AG09309 (cell line): Measurements from ENCODE around the gene ALG6.

Source experiments
- DNase-seq: peaks from one replicate; pipeline ENCODE4 v3.0.0-alpha.2; 2010; ENCODE audit warnings: low read depth
- H3K4me3 ChIP-seq: 2 replicates; pipeline ENCODE4 v1.5.1; 2011; ENCODE audit warnings: mild to moderate bottlenecking, low read depth, low read length, moderate library complexity; ENCODE audit not compliant: control insufficient read depth
- CTCF ChIP-seq: IDR thresholded peaks from 2 replicates; pipeline ENCODE4 v1.5.1; 2011; ENCODE audit warnings: mild to moderate bottlenecking, low read depth, low read length, inconsistent platforms; ENCODE audit not compliant: insufficient read depth, control insufficient read depth; ENCODE audit errors: missing control alignments

The ALG6 gene

GRCh38 chr1:63429281-63429680 lies 61.9 kb downstream of the ALG6 start:
- no peak for TF ChIP-seq CTCF
- DNase-seq: no peak
- H3K4me3 ChIP-seq: no peak overlapping the region

GRCh38 chr1:63435161-63435560 lies 67.7 kb downstream of the ALG6 start:
- no peak for TF ChIP-seq CTCF
- DNase-seq: no peak
- no peak overlapping the region for H3K4me3 ChIP-seq

- H3K4me3 ChIP-seq: no peak overlapping the region
- DNase-seq: no peak
- TF ChIP-seq CTCF: no peak
Observed at GRCh38 chr1:63442141-63442475, 74.7 kb downstream of the ALG6 start.

- no peak for DNase-seq
- no peak for TF ChIP-seq CTCF
- no peak overlapping the region for H3K4me3 ChIP-seq
Observed at GRCh38 chr1:63448731-63449246, 81.4 kb downstream of the ALG6 start.

GRCh38 chr1:63450416-63450815 lies 83.0 kb downstream of the ALG6 start:
- TF ChIP-seq CTCF: no peak
- H3K4me3 ChIP-seq: no peak overlapping the region
- DNase-seq: no peak

- no peak for TF ChIP-seq CTCF
- DNase-seq: no peak
- H3K4me3 ChIP-seq: no peak overlapping the region
Observed at GRCh38 chr1:63453232-63453631, 85.8 kb downstream of the ALG6 start.

- DNase-seq: no peak
- peak; percentile 32 for TF ChIP-seq CTCF
- no peak overlapping the region for H3K4me3 ChIP-seq
Observed at GRCh38 chr1:63454269-63454668, 86.8 kb downstream of the ALG6 start.
